GM19238 (cell line): ENCODE data around the gene HHAT.

ENCODE experiments used
- DNase-seq: peaks from one replicate; pipeline ENCODE4 v3.0.0; 2011; ENCODE audit warnings: low spot score; ENCODE audit not compliant: insufficient read length

The HHAT gene

DNA sequence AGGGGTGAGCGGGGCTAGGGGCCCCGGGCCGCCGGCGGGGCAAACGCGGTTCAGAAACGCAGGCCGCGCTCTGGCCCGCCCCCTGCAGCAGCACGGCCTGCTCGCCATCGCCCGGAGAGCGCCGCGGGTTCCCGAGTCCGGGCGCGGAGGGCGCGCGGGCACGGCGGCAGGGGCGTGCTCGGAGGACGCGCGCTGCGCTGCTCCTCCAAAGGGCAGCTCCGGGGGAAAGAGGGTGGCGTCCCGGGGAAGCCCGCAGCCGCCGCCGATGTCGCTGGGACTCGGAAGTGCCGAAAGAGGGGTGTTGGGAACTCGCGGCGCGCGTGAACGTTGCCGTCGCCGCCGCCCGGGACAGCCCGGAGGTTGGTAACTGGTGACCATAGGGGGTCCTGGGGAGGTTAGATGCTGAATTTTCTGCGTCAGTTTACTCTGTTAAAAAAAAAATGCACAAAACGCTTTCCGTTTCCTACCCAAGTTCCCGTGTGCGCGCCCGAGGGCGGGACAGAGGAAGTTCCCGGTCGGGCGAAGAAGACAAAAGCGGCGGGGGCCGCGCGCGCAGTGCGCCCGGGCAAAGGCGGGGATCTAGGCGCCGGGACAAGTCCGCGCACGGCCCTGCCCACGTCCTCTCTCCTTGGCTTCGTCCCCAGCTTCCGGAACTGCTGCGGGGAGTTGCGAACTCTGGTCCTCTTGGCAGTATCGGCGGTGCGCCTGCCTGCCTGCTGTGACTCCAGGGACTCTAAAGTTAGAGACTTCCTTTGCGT is at the start of gene HHAT:
TSS of gene HHAT (plus strand) at position 157 of the 758 bp plus-strand sequence. CDS start 20,074 bp downstream, outside the sequence.
- peak; percentile 60 for DNase-seq

GRCh38 chr1:210280221-210280620 is 48.5 kb upstream of the HHAT start:
- DNase-seq = no peak

DNA sequence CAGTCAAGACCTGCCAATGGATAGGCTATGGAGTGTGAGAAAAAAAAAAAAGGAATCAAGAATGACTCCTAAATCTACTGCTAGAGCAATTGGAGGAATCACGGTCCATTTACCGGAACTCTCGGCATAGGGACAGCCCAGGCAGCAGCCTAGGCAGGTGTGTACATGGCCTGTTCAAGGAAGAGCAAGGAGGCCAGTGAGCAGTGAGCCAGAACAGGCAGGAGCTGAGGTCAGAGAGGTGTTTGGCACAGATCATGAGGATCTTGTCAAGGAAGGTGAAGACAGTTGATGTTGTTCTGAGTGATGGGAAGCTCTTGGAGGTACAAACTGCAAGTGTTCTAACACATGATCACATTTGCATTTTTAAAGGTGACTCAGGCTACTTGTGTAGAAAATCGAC is 40.6 kb upstream of the HHAT start:
- no peak for DNase-seq

DNA sequence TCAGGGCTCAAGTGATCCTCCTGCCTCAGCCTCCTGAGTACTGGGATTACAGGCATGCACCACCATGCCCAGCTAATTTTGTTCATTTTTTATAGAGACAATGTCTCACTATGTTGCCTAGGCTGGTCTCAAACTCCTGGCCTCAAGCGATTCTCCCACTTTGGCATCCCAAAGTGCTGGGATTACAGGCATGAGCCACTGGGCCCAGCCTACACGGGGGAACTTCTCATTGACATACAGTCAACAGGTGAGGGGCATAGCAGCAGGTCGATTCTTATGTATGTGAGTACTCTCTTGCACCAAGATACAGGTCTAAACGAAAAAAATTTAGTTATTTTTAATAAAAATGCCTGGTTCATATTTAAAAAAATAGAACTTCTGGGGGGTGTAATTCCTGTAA is 39.5 kb upstream of the HHAT start:
- no peak for DNase-seq

DNA sequence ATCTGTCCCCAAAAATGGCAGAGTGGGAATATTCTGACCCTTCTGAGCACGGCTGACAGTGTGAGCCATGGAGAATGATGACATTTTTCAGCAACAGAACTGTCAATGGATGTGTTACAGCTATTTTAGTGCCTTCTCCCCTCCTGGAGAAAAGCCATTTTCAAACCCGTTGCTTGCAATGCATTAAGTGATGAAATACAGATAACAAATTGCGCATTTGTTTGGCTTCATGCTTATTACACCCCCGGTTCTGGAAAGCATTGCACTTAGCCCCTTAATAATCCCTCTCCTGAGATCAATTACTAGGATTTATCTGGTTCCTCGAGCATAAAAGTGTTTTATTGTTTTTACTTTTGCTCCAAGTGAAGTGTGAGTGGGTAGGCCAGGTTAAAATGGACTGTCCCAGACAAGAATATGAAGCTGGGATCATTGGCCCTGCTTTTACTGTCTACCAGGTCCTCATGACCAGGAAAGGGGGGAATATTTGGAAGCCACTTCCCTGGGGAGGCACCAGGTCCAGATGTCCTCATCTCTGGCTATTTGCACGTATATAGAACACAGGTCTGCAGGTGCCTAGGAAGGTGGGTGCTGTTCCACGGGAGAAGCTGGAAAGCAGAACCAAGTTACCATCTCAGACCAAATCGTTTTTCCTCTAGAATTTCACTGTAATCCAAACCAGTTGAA is 37.5 kb upstream of the HHAT start:
- no peak for DNase-seq

DNA sequence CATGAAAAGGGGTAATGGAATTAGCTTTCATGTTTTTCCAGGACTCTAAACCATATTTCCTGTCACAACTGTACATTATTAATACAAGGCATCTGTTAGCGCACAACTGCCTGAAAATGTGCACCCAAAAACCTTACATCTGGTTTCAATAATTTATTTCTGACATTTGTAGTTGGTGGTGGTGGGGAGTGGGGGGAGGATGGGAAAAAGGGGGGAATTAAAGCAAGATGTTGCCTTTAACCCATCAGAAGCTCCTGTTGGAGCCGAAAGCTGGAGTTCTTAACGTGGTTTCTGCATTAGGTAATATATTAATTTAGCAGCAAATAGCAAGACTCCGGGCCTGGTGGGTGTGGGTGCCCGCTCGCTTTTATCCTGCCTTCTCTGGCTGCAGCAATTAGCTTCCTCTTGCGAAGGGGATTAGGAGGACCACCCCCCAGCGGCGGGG is 36.9 kb upstream of the HHAT start:
- DNase-seq = no peak

GRCh38 chr1:210292231-210292871 is 36.4 kb upstream of the HHAT start:
- DNase-seq = peak; percentile 13

DNA sequence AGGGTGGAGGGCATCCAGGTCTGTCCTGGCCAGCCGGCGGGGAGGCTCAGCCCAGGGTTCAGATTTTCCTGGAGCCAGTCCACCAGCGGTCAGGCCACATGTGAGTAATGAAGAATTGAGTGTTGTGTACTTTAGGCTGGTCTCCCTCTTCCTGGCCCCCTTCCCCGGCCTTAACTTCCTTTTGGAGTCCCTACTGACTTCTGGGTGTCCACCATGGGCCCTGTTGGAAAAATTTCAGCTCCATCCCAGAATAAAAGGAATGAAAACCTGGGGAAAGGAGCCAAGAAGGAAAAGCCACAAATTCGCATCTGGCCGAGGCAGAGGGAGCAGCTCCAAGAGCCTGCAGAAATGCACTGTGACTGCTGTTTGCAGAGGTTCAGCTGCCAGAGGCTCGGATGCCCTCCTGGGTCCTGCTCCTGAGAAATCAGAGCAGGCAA is 35.5 kb upstream of the HHAT start:
- no peak for DNase-seq

DNA sequence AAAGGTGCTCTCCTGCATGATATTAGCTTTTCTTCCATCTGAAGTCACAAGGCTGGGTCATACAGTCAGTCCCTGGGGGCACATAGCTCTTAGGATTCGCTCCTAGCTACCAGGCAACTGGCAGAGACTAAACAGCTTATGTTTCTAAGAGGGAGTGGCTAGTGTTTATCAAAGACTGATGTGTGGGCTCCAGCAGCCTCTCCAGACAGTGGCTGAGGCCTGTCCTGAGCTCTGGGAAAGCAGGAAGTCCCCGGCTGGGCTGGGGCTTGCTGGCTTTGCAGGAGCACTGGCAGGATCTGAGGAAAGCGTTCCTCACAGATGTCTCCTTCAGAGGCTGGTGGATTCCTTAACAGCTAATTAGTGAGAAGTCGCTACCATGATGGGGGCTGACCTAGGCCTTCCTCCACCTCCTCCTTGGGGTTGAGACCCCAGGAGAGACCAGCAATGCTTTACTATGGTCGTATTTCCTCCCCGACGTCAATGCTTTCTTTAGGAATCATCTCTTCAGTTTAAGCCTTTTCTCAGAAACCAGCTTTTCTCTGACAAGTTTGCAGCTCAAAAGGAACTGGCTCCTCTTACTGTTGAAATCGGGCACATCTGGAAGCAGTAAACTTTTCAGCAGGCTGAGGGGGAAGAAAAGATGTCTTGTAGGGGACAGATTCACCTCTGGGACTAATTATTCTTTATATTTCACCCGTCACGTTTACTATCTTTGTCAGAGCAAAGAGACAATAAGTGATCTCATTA is 33.5 kb upstream of the HHAT start:
- no peak for DNase-seq

DNA sequence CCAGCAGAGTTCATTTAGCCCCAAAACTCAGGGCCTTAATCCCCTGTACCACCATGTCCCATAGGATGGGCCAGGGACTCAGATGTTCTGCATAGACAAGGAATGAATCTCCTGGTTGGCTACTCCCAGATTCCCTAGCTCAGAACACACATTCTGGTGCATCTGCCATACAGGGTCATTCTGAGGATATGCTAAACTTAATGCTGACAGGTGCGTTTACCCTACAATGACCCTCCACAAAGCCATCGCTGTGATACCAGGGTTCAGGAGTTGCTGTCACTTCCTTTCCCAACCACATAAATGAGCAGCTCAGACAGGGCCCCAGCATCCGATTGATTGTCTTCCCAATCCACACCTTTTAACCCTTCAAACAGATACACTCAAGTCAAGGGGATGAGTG is 32.0 kb upstream of the HHAT start:
- no peak for DNase-seq

DNA sequence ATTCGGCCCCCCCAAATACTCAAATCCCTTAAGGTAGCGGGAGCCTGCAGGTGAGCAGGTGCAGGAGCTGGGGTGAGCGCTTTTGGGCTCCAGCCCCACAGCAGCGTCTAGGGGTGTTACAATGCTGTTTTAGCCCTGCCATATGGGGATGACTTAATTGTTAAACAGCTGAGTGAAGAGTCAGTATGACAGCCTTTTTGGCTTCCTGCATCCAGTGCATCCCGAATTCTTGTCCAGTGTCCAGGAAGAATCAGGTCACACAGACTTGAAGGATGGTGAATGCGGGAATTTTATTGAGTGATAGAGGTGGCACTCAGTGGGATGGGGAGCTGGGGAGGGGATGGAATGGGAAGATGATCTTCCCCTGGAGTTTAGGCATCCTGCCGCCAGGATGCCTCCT is 30.4 kb upstream of the HHAT start:
- no peak for DNase-seq

DNA sequence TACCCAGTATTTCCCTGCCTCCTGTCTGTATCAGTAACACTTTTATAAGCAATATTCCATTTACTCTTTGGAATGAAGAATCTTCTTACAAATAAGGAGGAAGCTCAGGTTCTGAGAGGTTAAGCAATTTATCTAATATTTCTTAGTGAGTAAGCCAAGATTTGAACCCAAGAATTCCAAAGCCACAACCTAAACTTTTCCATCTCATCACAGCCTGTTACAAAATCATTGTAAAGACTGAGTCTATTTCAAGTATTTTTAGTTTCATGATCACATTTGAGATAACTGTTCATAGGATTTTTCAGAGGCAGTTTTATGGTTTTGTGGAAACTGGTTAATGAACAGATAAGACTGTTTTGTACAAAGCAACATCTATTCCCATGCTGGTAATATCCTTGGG is 29.8 kb upstream of the HHAT start:
- DNase-seq = no peak

- no peak for DNase-seq
Observed at GRCh38 chr1:210299501-210299900, 29.2 kb upstream of the HHAT start.

GRCh38 chr1:210300923-210301614 is 27.6 kb upstream of the HHAT start:
- no peak for DNase-seq

- no peak for DNase-seq
Observed at GRCh38 chr1:210301615-210302000, 27.1 kb upstream of the HHAT start.

- DNase-seq = no peak
Observed at GRCh38 chr1:210302501-210302900, 26.2 kb upstream of the HHAT start.

DNA sequence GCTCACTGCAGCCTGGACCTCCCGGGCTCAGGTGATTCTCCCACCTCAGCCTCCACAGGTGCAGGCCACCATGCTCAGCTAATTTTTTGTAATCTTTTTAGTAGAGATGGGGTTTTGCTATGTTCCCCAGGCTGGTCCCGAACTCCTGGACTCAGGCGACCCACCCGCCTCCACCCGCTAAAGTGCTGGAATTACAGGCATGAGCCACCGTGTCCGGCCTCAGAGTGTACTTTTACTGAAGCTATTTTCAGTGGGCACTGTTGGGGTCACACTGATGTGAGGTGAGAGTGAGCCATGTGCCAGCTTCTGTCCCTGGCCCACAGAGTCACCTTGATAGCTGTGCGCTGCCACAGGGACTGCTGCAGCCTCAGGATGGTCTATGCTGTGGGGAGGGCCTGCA is 25.3 kb upstream of the HHAT start:
- no peak for DNase-seq

DNA sequence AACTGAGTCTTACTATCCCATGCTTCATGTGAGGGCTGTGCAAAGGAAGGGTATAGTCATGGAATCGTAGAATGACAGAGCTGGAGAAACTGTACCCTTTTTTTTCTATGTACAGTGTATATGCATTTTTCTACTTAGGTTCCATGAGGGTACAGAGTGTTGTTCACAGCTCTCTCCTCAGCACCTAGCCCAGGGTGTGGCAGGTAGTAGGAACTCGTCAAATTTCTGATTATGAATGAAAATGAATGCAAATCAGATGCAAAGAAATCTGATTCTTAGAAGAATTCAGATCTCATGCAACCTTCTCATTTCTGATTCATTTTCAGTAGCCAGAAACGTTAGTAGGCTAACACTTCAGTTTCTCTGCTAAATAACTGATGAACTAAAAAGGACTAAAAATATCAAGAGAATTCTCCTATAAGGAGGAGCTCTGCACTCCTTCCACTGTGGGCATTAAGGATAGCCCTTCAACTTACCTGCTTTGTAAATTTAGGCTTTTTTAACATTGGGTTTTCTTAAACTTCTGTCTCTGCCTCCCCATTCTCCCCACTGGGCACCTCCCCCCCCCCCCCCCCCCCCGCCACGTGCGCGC is 18.0 kb upstream of the HHAT start:
- DNase-seq = no peak

- DNase-seq = no peak
Observed at GRCh38 chr1:210311726-210312493, 16.8 kb upstream of the HHAT start.

DNA sequence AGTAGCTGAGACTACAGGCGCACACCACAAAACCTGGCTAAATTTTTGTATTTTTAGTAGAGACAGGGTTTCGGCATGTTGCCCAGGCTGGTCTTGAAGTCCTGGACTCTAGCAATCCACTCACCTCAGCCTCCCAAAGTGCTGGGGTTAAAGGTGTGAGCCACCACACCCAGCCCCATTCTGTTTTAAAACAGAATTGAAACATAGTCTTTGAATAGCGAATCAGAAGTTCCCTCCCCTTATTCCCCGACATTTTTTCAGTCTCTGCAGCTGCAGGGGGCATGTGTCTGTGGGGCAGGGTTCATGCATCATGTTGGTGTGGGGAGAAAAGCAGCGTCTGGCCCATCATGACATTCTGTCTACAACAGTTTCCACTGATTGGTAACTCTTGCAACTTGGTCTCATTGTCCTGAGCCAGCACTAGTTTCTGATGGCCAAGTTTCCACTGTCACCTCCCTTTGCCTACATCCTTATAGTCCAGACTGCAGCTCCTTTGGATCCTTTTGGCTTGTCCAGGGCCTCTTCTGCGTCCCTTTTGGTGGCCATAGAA is 15.6 kb upstream of the HHAT start:
- no peak for DNase-seq
